Pancreas (tissue), 10 donors: ENCODE data around the gene MRO. TPM values are rescaled to one million over a fixed set of nuclear protein-coding genes. Genes with fewer than 3 reads are reported as not detected.

Experiments
- ATAC-seq, 4 donors: fragments of 200-7000 bp; cut with Tn5 transposase; one replicate each; pipeline versions ENCODE4 v1.8.0 to v1.9.1; 2020; ENCODE audit warnings: mild to moderate bottlenecking in 4 of 4, moderate library complexity in 4 of 4
- DNase-seq, 6 donors: peaks; one replicate each; pipeline ENCODE4 v3.0.0-alpha.2; 2020
- FAIRE-seq: peaks from 2 replicates; lab custom pipeline; 2012; peaks lifted over from hg19 to GRCh38; lab: Jason Lieb, UNC
- H3K27ac ChIP-seq, 4 donors: fragments of 200-600 bp; sonication (generic); 1 replicate in 3 of 4; 2 replicates in 1 of 4; pipeline versions ENCODE4 v1.5.0 to v1.8.0; 2020
- H3K27me3 ChIP-seq, 4 donors: fragments of 200-600 bp; one replicate each; pipeline ENCODE4 v1.8.0; 2021
- H3K36me3 ChIP-seq, 3 donors: fragments of 200-600 bp; sonication (generic) in 1 of 3; one replicate each; pipeline versions ENCODE4 v1.5.0 to v1.8.0; 2020 to 2021
- H3K4me1 ChIP-seq, 3 donors: fragments of 200-600 bp; one replicate each; pipeline ENCODE4 v1.8.0; 2021
- H3K4me3 ChIP-seq, 4 donors: fragments of 200-600 bp; sonication (generic) in 2 of 4; one replicate each; pipeline versions ENCODE4 v1.5.0 to v1.8.0; 2020 to 2021
- H3K9me3 ChIP-seq, 4 donors: fragments of 200-600 bp; one replicate each; pipeline ENCODE4 v1.8.0; 2021
- CTCF ChIP-seq, 4 donors: fragments of 200-600 bp; sonication (generic) in 3 of 4; IDR thresholded peaks; one replicate each; pipeline versions ENCODE4 v1.5.0 to v1.8.0; 2021; ENCODE audit warnings: antibody characterized with exemption in 4 of 4
- WGBS, 2 donors: extraction: QIAGEN DNeasy Blood & Tissue Kit; methylation state at CpG; one replicate each; pipeline ENCODE4 v1.1.7; 2013; 5-methylcytosine and 5-hydroxymethylcytosine counted together
- intact Hi-C, 3 donors: fragments of 100-400 bp; cut with DNase I; formaldehyde crosslinking; loops; one replicate each; pipeline versions ENCODE4 v1.11.1 to v1.14.2; 2022
- polyA plus RNA-seq, 2 donors: library from polyadenylated mRNA; stranded (reverse); fragments of 200-250 nt; gene quantifications; one replicate each; pipeline ENCODE4 v1.2.3, GENCODE V29; 2013
- total RNA-seq, 6 donors: library from RNA; stranded (reverse); fragmentation: NEBNext Ultra II Directional in 4 of 6; extraction: Animal tissue kit (Norgen Biotek cat#: 25700) in 4 of 6; gene quantifications; one replicate each; pipeline versions ENCODE4 v1.2.1 to v1.2.4, GENCODE V29; 2021 to 2023
- donor health status: healthy with polysubstance abuse.
- donor health status: DM: no; HTN: no; CAD: no; lungs with moderate emphysema.
- donor health status: DM: no; HTN: no; CAD: no.
- donor health status: control.
- donor health status: control.
- donor health status: Bipolar disorder and iron deficiency.
- donor health status: DM: yes; HTN: yes; CAD: no.
- donor health status: DM: no; HTN: no; CAD: no.
- donor health status: DM: no; HTN: no; CAD: no.
- donor health status: DM: yes; HTN: yes; CAD: no.

MRO gene
- total RNA-seq (1 to 10 TPM in 4 of 6 donors, under 1 TPM in 2; 0.66 to 3.9 (median 1.3) TPM), polyA plus RNA-seq (1 to 10 TPM in 1 of 2 donors, under 1 TPM in 1; 0.19 to 1.0 TPM)

GRCh38 chr18:50819728-50820378 lies at the start of gene MRO:
TSS of gene MRO (minus strand) at chr18:50820016. CDS start at chr18:50809400, 10,616 bp downstream.
- peak; percentile 93 to 98 (median 96) for ATAC-seq
- Histone ChIP-seq H3K36me3 (no peaks in the 10 kb centered on the region), H3K4me1 (peaks cover 0 to 6% (median 5%) of the 10 kb centered on the region in 3 donors), H3K9me3 (no peaks in the 10 kb centered on the region), H3K27ac (peak within 1 kb of the TSS; percentile 27 to 53 (median 50)), H3K4me3 (peak within 1 kb of the TSS; percentile 6 to 42 (median 20)), H3K27me3 (no peaks in the 10 kb centered on the region)
- peak; percentile 68 to 93 (median 81) for TF ChIP-seq CTCF (IDR thresholded peaks at IDR 0.05)
- FAIRE-seq, result no peak
- DNase-seq, result peak; percentile 69 to 91 (median 84)
- 0 to 1% methylated on average over 24 of the region's 24 CpGs for WGBS, 2 donors
- intact Hi-C loops, result loop anchor here in 1 of 3 donors (10.0 kb wide), 1 partner anchor 235 kb away; no protein-coding TSS in a partner anchor

- no peak for FAIRE-seq
- TF ChIP-seq CTCF (IDR thresholded peaks at IDR 0.05), result no peak
- no peaks in the 10 kb centered on the region for H3K9me3 ChIP-seq
- H3K36me3 ChIP-seq, result no peaks in the 10 kb centered on the region
- no peak for ATAC-seq
- WGBS, 2 donors, result 85 to 86% methylated on average over 4 of the region's 4 CpGs
- DNase-seq, result no peak
- no peak overlapping the region for H3K4me3 ChIP-seq
- no peaks in the 10 kb centered on the region for H3K27me3 ChIP-seq
- intact Hi-C loops, result no loop called here
- no peaks in the 10 kb centered on the region for H3K4me1 ChIP-seq
- H3K27ac ChIP-seq, result no peak overlapping the region
These were observed 49.3 kb upstream of the MRO start for GRCh38 chr18:50869150-50869549.

GRCh38 chr18:50866765-50867164 lies 46.9 kb upstream of the MRO start:
- H3K4me1 ChIP-seq, result peaks cover 0 to 5% (median 0%) of the 10 kb centered on the region in 3 donors
- ATAC-seq (peak; percentile 60 to 81 (median 74)), DNase-seq (no peak)

GRCh38 chr18:50863840-50864375 lies 44.1 kb upstream of the MRO start:
- Histone ChIP-seq H3K36me3 (no peaks in the 10 kb centered on the region), H3K4me1 (peaks cover 0 to 5% (median 0%) of the 10 kb centered on the region in 3 donors), H3K4me3 (no peak overlapping the region), H3K27ac (no peak overlapping the region), H3K9me3 (no peaks in the 10 kb centered on the region), H3K27me3 (no peaks in the 10 kb centered on the region)
- FAIRE-seq (no peak), ATAC-seq (no peak), DNase-seq (no peak)
- no peak for TF ChIP-seq CTCF (IDR thresholded peaks at IDR 0.05)
- 30% methylated on average over 4 of the region's 4 CpGs for WGBS, 2 donors
- intact Hi-C loops, result no loop called here

More at GRCh38 chr18:50866765-50867164, 46.9 kb upstream of the MRO start:
- Histone ChIP-seq H3K9me3 (no peaks in the 10 kb centered on the region), H3K36me3 (no peaks in the 10 kb centered on the region), H3K4me3 (no peak overlapping the region), H3K27me3 (no peaks in the 10 kb centered on the region), H3K27ac (no peak overlapping the region)
- TF ChIP-seq CTCF (IDR thresholded peaks at IDR 0.05), result no peak
- intact Hi-C loops, result no loop called here
- FAIRE-seq, result no peak

- Histone ChIP-seq H3K36me3 (no peaks in the 10 kb centered on the region), H3K4me1 (peaks cover 0 to 5% (median 0%) of the 10 kb centered on the region in 3 donors), H3K27me3 (no peaks in the 10 kb centered on the region), H3K9me3 (no peaks in the 10 kb centered on the region), H3K4me3 (no peak overlapping the region), H3K27ac (no peak overlapping the region)
- intact Hi-C loops, result no loop called here
- DNase-seq, result no peak
- ATAC-seq, result peak in 2 of 4 donors; percentile 38 to 64
- 85 to 89% methylated on average over 2 of the region's 2 CpGs for WGBS, 2 donors
- TF ChIP-seq CTCF (IDR thresholded peaks at IDR 0.05), result no peak
- FAIRE-seq, result no peak
These were observed 42.6 kb upstream of the MRO start for GRCh38 chr18:50862401-50862800.
